Cardiac muscle cell (in vitro differentiated cells and primary cell): ENCODE measurements around the gene TCERG1L. TPM values are rescaled to one million over a fixed set of nuclear protein-coding genes. Genes with fewer than 3 reads are reported as not detected.

Experiments used
- DNase-seq, 2 donors: peaks; one replicate each; pipeline versions ENCODE4 v3.0.0 to v3.0.0-alpha.2; 2010 to 2017; ENCODE audit warnings: low read depth in 1 of 2, low spot score in 1 of 2
- H3K27ac ChIP-seq: fragments of 200-600 bp; sonication (generic); 2 replicates; pipeline ENCODE4 v1.5.1; 2016
- H3K27me3 ChIP-seq: fragments of 200-600 bp; sonication (generic); 2 replicates; pipeline ENCODE4 v1.6.0; 2016; ENCODE audit warnings: control low read depth
- H3K36me3 ChIP-seq: fragments of 200-600 bp; sonication (generic); 2 replicates; pipeline ENCODE4 v1.5.1; 2016; ENCODE audit warnings: control low read depth
- H3K4me1 ChIP-seq: fragments of 200-600 bp; sonication (generic); 2 replicates; pipeline ENCODE4 v1.8.1; 2017; ENCODE audit warnings: low read depth, mild to moderate bottlenecking, mixed run types
- H3K4me3 ChIP-seq: fragments of 200-600 bp; sonication (generic); 2 replicates; pipeline ENCODE4 v1.5.1; 2016; ENCODE audit warnings: mild to moderate bottlenecking
- H3K9me3 ChIP-seq: fragments of 200-600 bp; sonication (generic); 2 replicates; pipeline ENCODE4 v1.5.1; 2017; ENCODE audit warnings: low read depth, mild to moderate bottlenecking, control low read depth
- polyA plus RNA-seq: library from polyadenylated mRNA; unstranded; fragments of >200 nt; fragmentation: Nextera tagmentation; extraction: Ambion mirVana; gene quantifications from 2 replicates; pipeline ENCODE4 v1.2.1, GENCODE V29; 2016
- total RNA-seq: library from RNA; depleted of rRNA; stranded (reverse); fragments of >200 nt; gene quantifications from 2 replicates; pipeline ENCODE4 v1.2.3, GENCODE V29; 2016
- TF ChIP-seq, protein P1 (sequence below): IDR thresholded peaks from 2 replicates; pipeline ENCODE4 v1.5.1; 2012; ENCODE audit warnings: low read depth, mild to moderate bottlenecking, low read length

The TCERG1L gene
- total and polyA plus RNA-seq, 2 experiments from 2014 or later, result 0.12 to 1.9 TPM

DNA sequence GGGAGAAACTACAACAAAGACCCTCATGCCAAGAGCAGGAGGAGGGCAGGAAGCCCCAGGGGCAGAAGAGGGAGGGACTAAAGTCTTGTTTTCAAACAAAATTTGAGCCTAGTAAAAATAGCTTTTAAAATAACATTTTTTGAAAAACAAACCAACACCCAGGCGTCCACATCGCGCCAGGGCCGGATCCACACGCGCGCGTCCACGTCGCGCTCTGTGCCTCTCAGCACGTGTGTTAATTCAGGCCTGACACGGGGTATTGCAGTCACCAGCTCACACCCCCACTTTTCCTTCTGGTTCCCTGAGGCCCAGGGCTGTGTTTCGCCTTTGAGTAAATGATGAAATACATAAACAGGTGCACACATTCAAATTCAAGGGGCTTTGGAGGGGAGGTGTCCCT lies 196.2 kb downstream of the TCERG1L start:
- no peaks in the 10 kb centered on the region for H3K27me3 ChIP-seq
- no peaks in the 10 kb centered on the region for H3K9me3 ChIP-seq
- H3K4me1 ChIP-seq, result no peaks in the 10 kb centered on the region
- H3K36me3 ChIP-seq, result no peaks in the 10 kb centered on the region
- DNase-seq, result no peak
- no peak overlapping the region for H3K27ac ChIP-seq
- TF ChIP-seq, protein P1, sequence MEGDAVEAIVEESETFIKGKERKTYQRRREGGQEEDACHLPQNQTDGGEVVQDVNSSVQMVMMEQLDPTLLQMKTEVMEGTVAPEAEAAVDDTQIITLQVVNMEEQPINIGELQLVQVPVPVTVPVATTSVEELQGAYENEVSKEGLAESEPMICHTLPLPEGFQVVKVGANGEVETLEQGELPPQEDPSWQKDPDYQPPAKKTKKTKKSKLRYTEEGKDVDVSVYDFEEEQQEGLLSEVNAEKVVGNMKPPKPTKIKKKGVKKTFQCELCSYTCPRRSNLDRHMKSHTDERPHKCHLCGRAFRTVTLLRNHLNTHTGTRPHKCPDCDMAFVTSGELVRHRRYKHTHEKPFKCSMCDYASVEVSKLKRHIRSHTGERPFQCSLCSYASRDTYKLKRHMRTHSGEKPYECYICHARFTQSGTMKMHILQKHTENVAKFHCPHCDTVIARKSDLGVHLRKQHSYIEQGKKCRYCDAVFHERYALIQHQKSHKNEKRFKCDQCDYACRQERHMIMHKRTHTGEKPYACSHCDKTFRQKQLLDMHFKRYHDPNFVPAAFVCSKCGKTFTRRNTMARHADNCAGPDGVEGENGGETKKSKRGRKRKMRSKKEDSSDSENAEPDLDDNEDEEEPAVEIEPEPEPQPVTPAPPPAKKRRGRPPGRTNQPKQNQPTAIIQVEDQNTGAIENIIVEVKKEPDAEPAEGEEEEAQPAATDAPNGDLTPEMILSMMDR, result no peak
- H3K4me3 ChIP-seq, result no peak overlapping the region

DNA sequence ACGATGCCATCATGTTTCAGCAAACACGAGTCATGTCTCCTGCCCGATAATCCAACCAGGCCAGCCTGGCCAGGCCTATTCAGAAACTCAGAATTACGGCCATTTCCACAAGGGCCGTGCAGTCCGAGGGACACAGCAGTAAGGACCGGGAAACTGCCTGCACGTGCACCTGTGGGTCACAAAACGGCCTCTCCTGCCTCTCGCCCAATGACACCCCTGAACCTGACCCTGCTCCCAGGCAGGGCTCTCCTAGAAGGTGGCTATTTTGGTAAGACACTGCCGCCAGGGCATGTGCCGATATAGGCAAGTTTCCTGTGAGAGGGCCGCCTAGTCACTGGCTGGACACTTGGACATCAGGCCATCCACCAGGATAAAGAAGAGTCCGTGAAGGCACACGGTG lies 196.7 kb downstream of the TCERG1L start:
- Histone ChIP-seq H3K36me3 (no peaks in the 10 kb centered on the region), H3K4me1 (no peaks in the 10 kb centered on the region), H3K27me3 (no peaks in the 10 kb centered on the region), H3K9me3 (no peaks in the 10 kb centered on the region), H3K4me3 (no peak overlapping the region), H3K27ac (no peak overlapping the region)
- TF ChIP-seq, protein P1, result no peak
- no peak for DNase-seq

DNA sequence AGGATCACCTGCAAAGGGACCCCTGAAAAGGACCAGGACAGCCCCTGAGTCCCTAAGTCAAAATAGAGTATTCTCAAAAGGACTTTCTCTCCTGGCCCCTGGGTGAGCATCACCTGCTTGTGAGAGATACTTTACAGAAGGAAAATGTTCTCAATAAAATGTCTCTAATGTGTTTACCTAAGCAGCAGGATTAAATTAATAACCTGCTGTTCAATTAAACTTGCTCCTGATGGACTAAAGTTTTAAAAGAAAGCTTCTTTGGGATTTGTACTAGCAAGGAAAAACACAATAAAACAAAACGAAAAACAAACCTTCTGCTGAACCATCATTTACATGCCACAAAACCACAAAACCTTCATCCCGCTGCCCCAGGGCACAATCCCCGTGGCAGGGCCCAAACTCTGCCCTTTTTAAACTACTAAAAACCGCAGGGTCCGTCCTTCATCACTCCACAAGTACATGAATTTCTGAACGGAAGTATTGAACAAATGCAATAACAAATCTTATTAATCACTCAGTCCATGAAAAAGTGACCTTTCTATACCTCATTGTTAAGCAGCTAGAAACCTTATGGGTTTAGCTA lies 197.7 kb downstream of the TCERG1L start:
- H3K4me3 ChIP-seq, result no peak overlapping the region
- TF ChIP-seq, protein P1, result no peak
- no peak overlapping the region for H3K27ac ChIP-seq
- H3K4me1 ChIP-seq, result no peaks in the 10 kb centered on the region
- H3K27me3 ChIP-seq, result no peaks in the 10 kb centered on the region
- no peaks in the 10 kb centered on the region for H3K9me3 ChIP-seq
- no peak for DNase-seq
- no peaks in the 10 kb centered on the region for H3K36me3 ChIP-seq

DNA sequence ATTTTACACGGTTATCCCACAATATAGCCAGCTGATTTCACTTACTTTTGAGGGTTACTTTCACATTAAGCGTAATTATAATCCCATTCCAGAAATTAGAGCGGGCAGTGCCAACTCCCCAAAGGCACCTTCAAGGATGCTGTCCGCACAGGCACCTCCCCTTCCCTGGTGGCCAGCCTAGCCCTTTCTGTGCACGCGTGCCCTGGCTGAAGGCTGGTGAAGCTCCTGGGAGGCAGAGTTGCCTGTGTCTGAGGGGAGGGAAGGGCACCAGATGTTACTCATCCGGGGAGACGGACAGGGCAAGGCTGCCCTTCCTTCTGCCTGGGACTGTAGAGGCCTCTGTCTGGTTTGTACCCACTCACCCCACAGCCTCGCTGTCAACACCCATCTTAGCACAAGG lies 198.4 kb downstream of the TCERG1L start:
- Histone ChIP-seq H3K27ac (no peak overlapping the region), H3K4me1 (no peaks in the 10 kb centered on the region), H3K27me3 (no peaks in the 10 kb centered on the region), H3K9me3 (no peaks in the 10 kb centered on the region), H3K4me3 (no peak overlapping the region), H3K36me3 (no peaks in the 10 kb centered on the region)
- TF ChIP-seq, protein P1, result no peak
- no peak for DNase-seq

DNA sequence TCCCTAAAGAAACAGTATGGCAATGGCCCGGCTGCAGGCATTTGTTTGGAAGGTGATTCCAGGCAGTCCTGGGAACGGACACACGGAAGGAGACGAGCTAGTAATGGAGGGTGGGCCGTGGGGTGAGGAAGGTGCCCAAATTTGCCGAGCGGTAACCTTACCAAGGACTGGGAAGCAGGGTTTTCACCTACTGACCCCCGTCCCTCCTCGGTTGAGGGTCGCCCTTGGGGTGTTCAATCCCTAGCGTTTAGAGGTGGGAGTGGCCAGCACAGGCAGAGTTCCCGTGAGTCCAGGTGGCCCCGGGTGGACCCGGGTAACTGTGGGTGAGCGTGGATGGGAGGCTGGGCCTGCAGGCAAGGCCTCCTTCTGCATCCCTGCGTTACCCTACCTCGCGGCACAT lies 198.8 kb downstream of the TCERG1L start:
- Histone ChIP-seq H3K36me3 (no peaks in the 10 kb centered on the region), H3K4me1 (no peaks in the 10 kb centered on the region), H3K4me3 (no peak overlapping the region), H3K27ac (no peak overlapping the region), H3K9me3 (no peaks in the 10 kb centered on the region), H3K27me3 (no peaks in the 10 kb centered on the region)
- TF ChIP-seq, protein P1, result no peak
- no peak for DNase-seq
